Right renal cortex interstitium (tissue), 3 donors: ENCODE results near the gene FCER2. TPM values are rescaled to one million over a fixed set of nuclear protein-coding genes. Genes with fewer than 3 reads are reported as not detected.

ENCODE experiments used
- polyA plus RNA-seq, 3 donors: library from polyadenylated mRNA; unstranded; fragments of 120-200 nt; gene quantifications; one replicate each; pipeline ENCODE4 v1.2.1, GENCODE V29; 2013; ENCODE audit not compliant: insufficient read length in 3 of 3

Gene FCER2
- polyA plus RNA-seq, 3 donors: 0.22 TPM; not detected in 2

Other genes starting within 250 kb of the FCER2 start
- 1 to 10 TPM; 4.7 to 6.2 (median 5.4) TPM for gene PEX11G, start 213.1 kb downstream of the FCER2 start, polyA plus RNA-seq
- 10 to 100 TPM; 28.7 to 39.8 (median 32.4) TPM for gene ZNF358, start 186.0 kb downstream of the FCER2 start, polyA plus RNA-seq
- 10 to 100 TPM; 13.5 to 15.0 (median 13.9) TPM for gene MCOLN1, start 179.5 kb downstream of the FCER2 start, polyA plus RNA-seq
- 10 to 100 TPM; 29.4 to 39.1 (median 32.5) TPM for gene PNPLA6, start 166.4 kb downstream of the FCER2 start, polyA plus RNA-seq
- gene CAMSAP3, start 106.3 kb downstream of the FCER2 start, polyA plus RNA-seq: 10 to 100 TPM; 12.3 to 15.4 (median 12.5) TPM
- gene XAB2, start 72.6 kb downstream of the FCER2 start, polyA plus RNA-seq: 10 to 100 TPM; 30.3 to 35.7 (median 30.9) TPM
- gene PET100, start 72.3 kb downstream of the FCER2 start, polyA plus RNA-seq: 100 to 1,000 TPM; 114 to 139 (median 125) TPM
- gene PCP2, start 68.4 kb downstream of the FCER2 start, polyA plus RNA-seq: under 1 TPM; 0.58 to 0.83 (median 0.62) TPM
- gene STXBP2, start 65.0 kb downstream of the FCER2 start, polyA plus RNA-seq: 10 to 100 TPM; 60.0 to 69.0 (median 61.0) TPM
- gene RETN, start 33.1 kb downstream of the FCER2 start, polyA plus RNA-seq: 1 to 10 TPM in 2 of 3 donors, under 1 TPM in 1; 0.64 to 1.5 (median 1.3) TPM
- under 1 TPM in 2 of 3 donors, not detected in 1; 0.10 to 0.44 TPM for gene MCEMP1, start 25.0 kb downstream of the FCER2 start, polyA plus RNA-seq
- 10 to 100 TPM; 39.8 to 49.0 (median 46.4) TPM for gene TRAPPC5, start 21.3 kb downstream of the FCER2 start, polyA plus RNA-seq
- gene CLEC4G, start 30.0 kb upstream of the FCER2 start, polyA plus RNA-seq: not detected
- gene CD209, start 45.4 kb upstream of the FCER2 start, polyA plus RNA-seq: 1 to 10 TPM in 2 of 3 donors, under 1 TPM in 1; 0.94 to 1.4 (median 1.3) TPM
- gene CLEC4M, start 61.1 kb upstream of the FCER2 start, polyA plus RNA-seq: 1 to 10 TPM; 2.0 to 4.2 (median 2.1) TPM
- 10 to 100 TPM; 14.1 to 17.9 (median 15.5) TPM for gene EVI5L, start 128.1 kb upstream of the FCER2 start, polyA plus RNA-seq
- 1 to 10 TPM; 4.2 to 4.5 (median 4.3) TPM for gene PRR36, start 172.3 kb upstream of the FCER2 start, polyA plus RNA-seq
- gene LRRC8E, start 186.4 kb upstream of the FCER2 start, polyA plus RNA-seq: 1 to 10 TPM; 1.9 to 2.4 (median 2.3) TPM
- gene MAP2K7, start 201.7 kb upstream of the FCER2 start, polyA plus RNA-seq: 10 to 100 TPM; 21.5 to 27.5 (median 27.0) TPM
- under 1 TPM; 0.12 to 0.45 (median 0.32) TPM for gene TGFBR3L, start 212.7 kb upstream of the FCER2 start, polyA plus RNA-seq
- gene SNAPC2, start 218.2 kb upstream of the FCER2 start, polyA plus RNA-seq: 10 to 100 TPM; 11.3 to 13.3 (median 12.4) TPM
- 10 to 100 TPM in 2 of 3 donors, 1 to 10 TPM in 1; 10.0 to 16.1 (median 11.5) TPM for gene CTXN1, start 224.0 kb upstream of the FCER2 start, polyA plus RNA-seq
- gene TIMM44, start 241.5 kb upstream of the FCER2 start, polyA plus RNA-seq: 10 to 100 TPM; 34.3 to 38.2 (median 38.1) TPM